Superior temporal gyrus (tissue), 1 donor: Measurements from ENCODE around the gene NTN4.
"Not testable (repeated sequence)": the region's sequence is repeated elsewhere in the genome, so short reads cannot be mapped to it uniquely, and the experiment has no call there.

Source experiments
- DNase-seq: peaks from one replicate; pipeline ENCODE4 v3.0.0-alpha.2; 2016; ENCODE audit errors: extremely low spot score

Gene NTN4

DNA sequence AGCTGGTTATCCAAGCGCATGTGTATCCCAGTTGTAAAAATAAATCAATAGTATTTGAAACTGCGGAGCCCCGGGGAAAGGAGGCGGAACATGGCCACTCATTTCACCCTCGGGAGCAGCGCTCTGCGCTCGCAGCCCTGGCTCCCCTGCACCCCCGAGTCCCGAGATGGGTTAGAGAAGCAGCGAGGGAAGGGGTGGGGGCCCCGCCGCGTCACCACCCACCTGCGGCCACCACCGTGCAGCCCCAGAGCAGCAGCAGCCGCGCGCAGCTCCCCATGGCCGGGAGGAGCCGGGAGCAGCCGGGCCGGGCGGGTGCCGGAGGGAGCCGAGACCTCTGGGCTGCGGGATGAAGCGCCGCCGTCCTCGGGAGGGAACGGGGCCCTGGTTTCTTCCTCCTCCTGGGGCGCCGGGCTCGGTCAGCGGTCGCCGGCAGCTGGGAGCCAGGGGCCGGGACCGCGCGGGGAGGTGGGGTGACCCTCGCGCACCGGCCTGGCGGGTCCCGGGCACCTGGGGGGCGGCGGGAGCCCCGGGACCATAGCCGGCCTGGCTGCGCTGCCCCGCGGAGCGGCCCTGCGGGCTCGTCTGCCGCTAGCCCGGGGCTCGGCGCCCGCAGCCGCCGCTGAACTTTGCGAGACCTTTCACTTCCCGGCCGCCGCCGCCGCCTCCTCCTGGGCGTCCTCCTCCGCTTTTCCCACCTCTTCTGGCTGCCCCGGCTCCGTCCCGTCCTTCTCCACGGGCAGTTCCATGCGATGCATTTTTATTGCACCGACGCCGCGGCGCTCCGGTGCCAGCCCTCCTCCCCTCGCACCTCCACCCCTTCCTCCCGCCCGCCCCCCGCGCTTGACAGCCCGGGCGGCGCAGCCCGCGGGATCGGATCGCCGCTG is at the start of gene NTN4:
NTN4 (minus strand) TSS at position 732 of the 884 bp plus-strand sequence; CDS start at position 277, 455 bp downstream.
- no peak for DNase-seq

- no peak for DNase-seq
Observed at GRCh38 chr12:95838125-95838524, 47.6 kb upstream of the NTN4 start.

DNA sequence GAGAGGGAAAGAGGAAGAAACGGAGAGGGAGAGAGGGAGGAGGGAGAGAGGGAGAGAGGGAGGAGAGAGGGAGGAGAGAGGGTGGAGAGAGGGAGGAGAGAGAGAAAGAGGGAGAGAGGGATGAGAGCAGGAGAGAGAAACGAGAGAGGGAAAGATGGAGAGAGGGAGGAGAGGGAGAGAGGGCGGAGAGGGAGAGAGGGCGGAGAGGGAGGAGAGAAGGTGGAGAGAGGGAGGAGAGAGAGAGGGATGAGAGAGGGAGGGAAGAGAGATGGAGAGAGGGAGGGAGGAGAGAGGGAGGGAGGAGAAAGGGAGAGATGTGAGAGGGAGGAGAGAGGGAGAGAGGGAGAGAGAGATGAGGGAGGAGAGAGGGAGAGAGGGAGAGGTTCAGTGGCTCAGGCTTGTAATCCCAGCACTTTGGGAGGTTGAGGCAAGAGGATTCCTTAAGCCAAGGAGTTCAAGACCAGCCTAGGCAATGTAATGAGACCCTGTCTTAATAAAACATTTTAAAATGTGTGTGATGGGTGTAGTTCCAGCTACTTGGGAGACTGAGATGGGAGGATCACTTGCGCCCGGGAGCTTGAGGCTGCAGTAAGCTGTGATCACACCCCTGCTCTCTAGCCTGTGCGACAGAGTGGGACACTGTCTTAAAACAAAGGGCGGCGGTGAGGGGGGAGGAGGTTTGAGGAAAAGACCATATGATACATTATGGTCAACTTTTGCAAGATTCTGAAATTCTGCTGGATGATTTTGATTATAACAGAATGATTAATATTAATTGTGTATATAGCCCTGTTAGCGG is 46.9 kb upstream of the NTN4 start:
- DNase-seq: no peak

DNA sequence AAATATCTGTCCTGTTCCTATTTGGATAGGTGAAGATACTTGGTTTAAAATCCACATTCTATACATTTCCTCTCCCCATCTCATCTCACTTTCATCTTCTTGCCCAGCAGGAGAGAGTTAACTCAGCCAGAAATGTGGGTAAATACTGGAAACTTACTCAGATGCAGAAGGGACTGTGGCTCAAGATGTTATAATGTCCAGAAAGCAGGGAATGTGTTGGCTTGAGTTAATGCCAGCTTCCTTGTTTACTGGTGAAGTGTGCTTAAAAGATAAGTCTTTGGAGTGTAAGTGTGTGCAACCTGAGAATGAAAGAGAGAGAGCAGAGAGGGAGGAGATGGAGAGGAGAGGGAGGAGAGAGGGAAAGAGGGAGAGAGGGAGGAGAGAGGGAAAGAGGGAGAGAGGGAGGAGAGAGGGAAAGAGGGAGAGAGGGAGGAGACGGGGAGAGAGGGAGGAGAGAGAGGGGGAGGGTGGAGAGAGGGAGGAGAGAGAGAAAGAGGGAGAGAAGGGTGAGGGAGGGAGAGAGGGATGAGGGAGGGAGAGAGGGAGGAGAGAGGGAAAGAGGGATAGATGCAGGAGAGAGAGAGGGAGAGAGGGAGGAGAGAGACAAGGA is 46.2 kb upstream of the NTN4 start:
- no peak for DNase-seq

DNA sequence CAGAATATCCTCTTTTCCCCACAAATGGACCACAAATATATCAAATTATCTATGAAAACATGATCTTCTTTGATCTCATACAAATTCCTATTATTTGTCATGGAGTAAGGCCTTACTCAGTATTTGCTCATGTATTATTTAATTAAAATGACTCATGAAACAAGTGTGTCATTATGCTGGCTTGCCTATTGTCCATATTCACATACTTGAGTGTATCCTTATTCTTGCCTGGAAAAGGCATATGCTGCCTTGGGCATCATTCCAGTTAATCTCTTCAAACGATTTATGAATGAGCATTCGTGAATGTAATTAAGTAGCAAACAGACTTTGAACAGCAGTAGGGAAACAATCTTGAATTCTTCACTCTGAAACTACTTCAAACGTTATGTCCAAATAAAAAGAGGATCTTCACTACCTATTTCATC is 45.6 kb upstream of the NTN4 start:
- DNase-seq: no peak

DNA sequence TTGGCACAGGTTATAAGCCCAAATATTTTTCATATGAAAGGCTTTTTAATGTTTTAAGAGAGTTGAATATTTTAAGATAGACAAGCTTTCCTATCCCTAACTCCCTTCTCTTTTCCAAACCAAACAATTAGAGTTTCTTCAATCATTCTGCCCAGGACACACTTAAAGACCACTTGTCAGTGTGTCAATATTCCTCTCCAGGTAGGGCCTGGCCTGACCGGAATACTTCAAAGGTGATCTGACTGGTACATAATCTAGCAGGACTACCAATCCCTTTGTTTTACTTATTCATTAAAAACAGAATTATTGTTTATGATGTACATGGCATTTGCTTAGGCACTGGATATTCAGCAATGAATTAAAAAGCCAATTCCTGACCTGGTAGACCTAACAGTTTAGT is 44.0 kb upstream of the NTN4 start:
- DNase-seq: no peak

- no peak for DNase-seq
Observed at GRCh38 chr12:95830335-95831089, 39.9 kb upstream of the NTN4 start.

GRCh38 chr12:95829395-95829794 is 38.8 kb upstream of the NTN4 start:
- DNase-seq: no peak

GRCh38 chr12:95820096-95820703 is 29.6 kb upstream of the NTN4 start:
- DNase-seq: peak; percentile 84

DNA sequence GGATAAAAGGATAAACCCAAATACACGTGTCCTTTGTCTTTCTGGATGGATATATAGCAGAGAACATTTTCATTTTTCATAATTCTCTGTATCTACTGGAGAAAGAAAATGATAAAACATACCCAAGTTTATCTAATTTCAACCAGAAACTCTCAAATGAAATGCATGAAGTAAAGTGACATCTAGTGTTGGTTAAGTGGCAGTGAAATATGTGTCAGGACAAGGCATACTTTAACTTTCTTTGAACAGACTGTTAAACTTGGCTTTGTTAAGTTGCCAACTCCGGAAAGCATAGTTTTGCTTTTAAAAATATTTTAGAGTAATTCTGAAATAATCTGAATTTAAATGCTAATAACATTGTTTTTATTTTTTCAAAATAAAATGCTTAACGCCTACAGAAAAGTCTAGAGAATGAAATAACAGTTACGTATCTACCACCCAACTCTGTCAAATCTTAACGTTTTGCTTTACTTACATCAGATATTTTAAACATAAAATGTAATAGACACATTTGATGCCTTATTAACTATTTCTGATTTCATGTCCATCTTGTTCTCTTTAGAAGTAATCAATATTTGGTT is 25.2 kb upstream of the NTN4 start:
- peak; percentile 79 for DNase-seq

DNA sequence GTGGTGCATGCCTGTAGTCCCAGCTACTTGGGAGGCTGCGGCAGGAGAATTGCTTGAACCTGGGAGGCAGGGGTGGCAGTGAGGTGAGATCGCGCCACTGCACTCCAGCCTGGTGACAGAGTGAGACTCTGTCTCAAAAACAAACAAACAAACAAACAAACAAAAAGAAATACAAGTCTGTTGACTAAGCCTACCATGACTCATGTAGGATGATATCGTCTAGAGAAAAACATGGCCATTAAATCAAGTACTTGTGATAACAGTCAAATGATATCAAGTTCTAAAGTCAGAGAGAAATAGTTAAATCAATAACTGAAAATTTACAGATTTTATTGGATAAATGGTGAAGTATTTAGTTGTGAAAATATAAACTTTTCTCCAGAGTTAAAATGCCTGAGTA is 21.6 kb upstream of the NTN4 start:
- DNase-seq: not testable (repeated sequence)

DNA sequence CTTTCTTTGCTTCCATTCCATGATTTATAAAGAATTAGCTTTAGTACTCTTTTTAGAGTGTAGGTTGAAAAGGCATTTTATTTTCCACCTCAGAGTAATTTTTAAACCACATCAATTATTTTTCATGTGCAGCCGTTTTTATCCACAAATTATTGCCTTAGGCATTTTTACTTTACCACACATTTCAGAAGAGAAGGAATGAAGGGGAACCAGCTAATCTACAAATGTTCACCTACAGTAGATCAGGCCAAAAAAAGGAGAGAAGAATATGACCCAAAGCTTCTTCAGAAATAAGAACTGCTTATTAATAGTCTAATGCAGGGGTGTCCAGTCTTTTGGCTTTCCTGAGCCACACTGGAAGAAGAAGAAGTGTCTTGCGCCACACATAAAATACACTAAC is 19.8 kb upstream of the NTN4 start:
- no peak for DNase-seq

DNA sequence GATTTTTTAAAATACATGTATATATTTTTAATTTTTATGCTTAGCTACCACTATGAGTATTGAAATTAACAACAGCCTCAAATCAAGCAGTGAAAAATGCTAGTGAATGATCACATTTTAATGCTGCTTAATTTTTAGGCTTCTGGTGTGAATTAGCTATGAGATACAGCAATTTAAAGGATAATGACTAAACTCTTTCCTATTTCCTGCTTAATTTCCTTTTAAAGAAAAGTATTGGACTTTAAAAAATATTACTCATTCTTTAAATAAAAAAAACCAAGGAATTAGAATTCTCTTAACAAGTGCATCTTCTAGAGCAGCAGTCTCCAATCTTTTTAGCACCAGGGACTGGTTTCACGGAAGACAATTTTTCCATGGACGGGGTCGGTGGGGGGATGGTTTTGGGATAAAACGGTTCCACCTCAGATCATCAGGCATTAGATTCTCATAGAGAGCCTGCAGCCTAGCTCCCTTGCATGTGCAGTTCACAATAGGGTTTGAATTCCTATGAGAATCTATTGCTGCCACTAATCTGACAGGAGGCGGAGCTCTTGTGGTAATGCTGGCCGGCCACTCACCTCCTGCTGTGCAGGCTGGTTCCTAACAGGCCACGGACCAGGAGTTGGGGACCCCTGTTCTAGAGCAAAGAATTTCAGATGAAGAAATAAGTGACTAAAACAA is 18.6 kb upstream of the NTN4 start:
- DNase-seq: no peak

GRCh38 chr12:95808146-95808545 is 17.6 kb upstream of the NTN4 start:
- no peak for DNase-seq

GRCh38 chr12:95805864-95806671 is 15.5 kb upstream of the NTN4 start:
- no peak for DNase-seq

DNA sequence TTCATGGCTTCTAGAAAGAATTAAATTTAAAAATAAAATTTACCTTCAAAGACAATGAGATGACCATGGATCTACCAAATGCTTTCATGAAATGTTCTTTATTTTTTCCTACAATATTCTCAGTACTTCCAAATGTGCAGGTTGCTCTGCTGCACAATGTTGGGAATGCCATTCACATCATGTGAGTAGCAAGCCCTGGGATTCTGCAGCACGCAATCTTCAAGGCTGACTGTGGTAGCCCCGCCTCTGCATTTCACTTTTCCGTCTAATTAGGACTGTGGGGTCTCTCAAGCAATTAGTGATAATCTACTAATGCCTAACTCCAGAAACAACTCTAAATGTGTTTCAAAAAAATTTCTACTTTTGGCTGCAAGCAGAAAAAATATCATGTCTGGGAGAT is 13.7 kb upstream of the NTN4 start:
- no peak for DNase-seq

DNA sequence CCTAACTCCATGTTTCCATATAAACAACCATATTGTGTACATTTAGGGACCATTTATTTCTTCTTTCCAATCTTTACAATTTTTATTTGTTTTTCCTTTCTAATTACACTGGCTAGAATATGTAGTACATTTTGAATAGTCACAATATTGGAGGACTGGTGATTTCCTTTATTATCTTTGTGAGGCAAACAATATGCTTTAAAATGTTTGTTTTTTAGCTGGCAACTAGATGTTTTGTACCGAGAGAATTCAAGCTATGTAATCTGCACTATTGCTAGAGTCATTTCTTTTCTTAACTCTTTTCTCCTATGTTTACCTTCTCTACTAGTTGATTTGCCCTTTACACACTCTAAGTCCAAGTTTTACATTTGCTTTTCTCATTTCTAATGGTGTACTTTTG is 13.3 kb upstream of the NTN4 start:
- DNase-seq: no peak

DNA sequence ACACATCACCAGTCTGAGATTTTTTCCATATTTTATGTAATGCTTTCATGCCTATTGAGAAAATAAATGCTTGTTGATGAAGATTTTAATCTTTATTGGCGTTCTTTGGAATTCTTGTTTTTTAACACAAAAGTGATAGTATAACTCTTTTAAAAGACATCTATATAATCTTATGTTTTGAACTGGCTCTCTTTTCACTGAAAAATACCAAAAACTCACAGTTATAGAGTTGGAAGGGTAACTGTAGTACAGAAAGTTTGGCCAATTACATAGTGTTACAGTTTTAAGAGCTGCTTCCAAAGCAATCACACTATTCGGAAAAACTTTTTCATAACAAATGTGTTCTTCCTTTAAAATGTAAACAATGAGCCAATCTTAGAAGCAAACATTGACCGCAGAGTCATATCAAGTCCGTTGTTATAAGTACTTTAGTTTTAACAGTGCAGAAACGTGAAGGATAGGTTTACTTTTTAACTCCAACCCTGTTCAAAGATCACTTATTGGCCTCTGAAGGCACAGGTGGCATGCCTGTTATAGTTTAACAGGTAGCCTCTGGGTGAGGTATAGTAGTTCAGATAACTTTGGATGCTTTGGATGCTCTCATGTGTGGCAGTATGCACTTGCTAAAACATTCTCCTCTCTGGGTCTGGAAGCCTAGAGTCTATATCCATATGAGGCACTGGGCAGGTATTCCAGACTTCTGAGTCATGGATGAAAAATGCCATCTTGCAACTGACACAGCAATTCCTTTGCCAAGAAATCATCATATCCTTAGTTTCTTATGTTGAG is 12.1 kb upstream of the NTN4 start:
- DNase-seq: no peak

DNA sequence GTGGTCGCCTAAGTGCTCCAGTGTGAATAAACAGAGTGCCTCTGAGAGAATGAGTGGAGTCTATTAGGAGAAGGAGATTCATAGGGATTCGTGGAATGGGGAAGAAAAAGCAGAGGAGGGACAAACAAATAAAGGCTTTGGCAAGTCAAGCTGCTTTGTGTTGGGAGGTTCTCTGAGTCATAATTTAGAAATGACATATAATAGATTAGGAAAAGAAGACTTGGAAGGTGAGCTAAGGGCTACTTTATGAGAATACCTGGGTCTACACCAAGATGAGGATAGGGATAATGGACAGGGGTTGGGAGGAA is 6.4 kb upstream of the NTN4 start:
- no peak for DNase-seq
